ENCODE measurements around the gene PDLIM7.

- no peak for TF ChIP-seq CTCF (IDR thresholded peaks at IDR 0.05)
- TF ChIP-seq POLR2A (IDR thresholded peaks at IDR 0.05): no peak
These were observed 34.0 kb upstream of the PDLIM7 start for GRCh38 chr5:177531209-177531940.

All from heart left ventricle (tissue), 13 donors.